ENCODE results near the gene QARS1. TPM values are rescaled to one million over a fixed set of nuclear protein-coding genes. Genes with fewer than 3 reads are reported as not detected.

Gene QARS1
- total and polyA plus RNA-seq, 2 of the 8 experiments (the other 6 are each of a cell fraction or from before 2014, with no cell fraction given): 353 to 581 TPM

DNA sequence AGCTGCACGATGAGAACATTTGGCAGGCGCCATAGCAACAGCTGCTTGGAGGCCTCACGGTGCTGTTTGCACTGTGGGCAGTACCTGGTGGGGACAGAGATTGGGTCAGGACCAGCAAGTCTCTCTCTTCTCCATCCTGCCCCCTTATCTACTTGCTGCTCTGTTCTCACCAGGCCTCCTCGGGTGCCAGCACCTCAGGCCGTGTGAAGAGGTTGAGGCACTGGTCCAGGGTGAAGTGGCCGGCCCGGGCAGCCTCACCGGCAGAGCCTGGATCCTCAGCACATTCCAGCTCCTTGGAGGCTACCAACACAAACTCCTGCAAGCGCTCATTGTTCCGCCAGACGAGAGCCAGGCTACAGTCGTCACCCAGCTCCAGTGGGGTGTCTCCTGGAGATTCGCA is 6.2 kb upstream of the QARS1 start:
- ChIA-PET CTCF (ENCODE audit: partially characterized antibody) (interaction anchor here (1.0 to 3.2 kb wide), 4 partner anchors 9 to 47 kb away, joined by 3 to 16 read pairs (median 6); partner anchors contain the start of genes LAMB2, QRICH1 and USP19), POLR2A (ENCODE audit: partially characterized antibody) (interaction anchor here (15.7 to 27.9 kb wide), 3 partner anchors 2 to 93 kb away, joined by 141 to 508 read pairs (median 508); partner anchors contain the start of genes DALRD3, NDUFAF3, QARS1 and QRICH1)
- Histone ChIP-seq H3K27ac (ENCODE audit: low read depth, low read length) (no peak overlapping the region), H3K23me2 (ENCODE audit: low read depth, low read length) (no peaks in the 10 kb centered on the region), H3K4me1 (replicated peaks in 1 of 4; ENCODE audit: control insufficient read depth in 3 of 4, insufficient read depth in 4 of 4, low read length in 3 of 4) (peaks cover 0 to 2% (median 0%) of the 10 kb centered on the region in 4 experiments; a peak in 1 of 7 replicates), H3K18ac (ENCODE audit: extremely low read depth, low read length) (no peak overlapping the region), H3K79me1 (ENCODE audit: low read depth, low read length) (no peaks in the 10 kb centered on the region), H3K14ac (ENCODE audit: insufficient read length) (no peak overlapping the region), H3K9ac (replicated peaks in 1 of 4; ENCODE audit: extremely low read depth in 1 of 4, low read depth in 3 of 4, low read length in 3 of 4) (no peak overlapping the region), H2BK15ac (ENCODE audit: low read length) (no peak overlapping the region), H2BK20ac (ENCODE audit: low read length) (no peak overlapping the region), H2BK5ac (ENCODE audit: low read depth, low read length) (no peak overlapping the region), H3K23ac (ENCODE audit: insufficient read length) (no peak overlapping the region), H2AK5ac (ENCODE audit: low read depth, low read length) (no peak overlapping the region), H2BK120ac (replicated peaks; ENCODE audit: low read depth, low read length) (no peak overlapping the region), H4K8ac (ENCODE audit: extremely low read depth, insufficient read depth, low read length) (no peak overlapping the region), H4K20me1 (replicated peaks in 1 of 2; ENCODE audit: control insufficient read depth in 1 of 2, insufficient read depth in 2 of 2, low read length in 2 of 2) (peaks cover 0 to 15% of the 10 kb centered on the region in 2 experiments), H2BK12ac (ENCODE audit: low read depth, low read length) (no peak overlapping the region), H4K5ac (ENCODE audit: insufficient read length, low read depth, low read length) (no peak overlapping the region), H3K79me2 (ENCODE audit: control insufficient read depth in 1 of 2, insufficient read depth in 2 of 2, low read length in 2 of 2) (no peaks in the 10 kb centered on the region), H2AFZ (ENCODE audit: low read length) (no peak overlapping the region), H3K36me3 (ENCODE audit: control insufficient read depth in 2 of 4, insufficient read depth in 4 of 4, low read length in 3 of 4) (peaks cover 23 to 66% (median 58%) of the 10 kb centered on the region in 4 experiments), H3K4me3 (ENCODE audit: extremely low read depth in 1 of 4, insufficient read depth in 2 of 4, low read depth in 3 of 4, low read length in 4 of 4) (no peak overlapping the region), H3K9me3 (ENCODE audit: insufficient read depth in 2 of 2, low read depth in 1 of 2, low read length in 1 of 2) (no peaks in the 10 kb centered on the region), H3K4me2 (ENCODE audit: insufficient read depth in 1 of 2, low read depth in 2 of 2, low read length in 2 of 2) (no peak overlapping the region), H3K27me3 (replicated peaks in 1 of 4; ENCODE audit: control insufficient read depth in 3 of 4, extremely low read depth in 1 of 4, insufficient read depth in 3 of 4, low read length in 3 of 4) (no peaks in the 10 kb centered on the region; a peak in 1 of 7 replicates), H4K91ac (replicated peaks; ENCODE audit: insufficient read length, low read length) (no peak overlapping the region), H3K56ac (replicated peaks; ENCODE audit: insufficient read length, low read depth, low read length) (no peak overlapping the region), H3K4ac (replicated peaks; ENCODE audit: insufficient read length, low read depth, low read length) (no peak overlapping the region)
- WGBS, 2 experiments (ENCODE audit: extremely low coverage in 1 of 2, insufficient coverage in 1 of 2, insufficient read length in 1 of 2, insufficient replicate concordance in 2 of 2, low coverage in 1 of 2, low lambda C conversion rate in 2 of 2, missing lambda C conversion rate in 1 of 2): 92% methylated on average over 13 of the region's 13 CpGs; no CpG with 5 or more reads in 1 of the 2 experiments
- DNase-seq (ENCODE audit: low read depth in 1 of 2, low spot score in 2 of 2): no peak
- FAIRE-seq: no peak
- TF ChIP-seq GTF2F1 (IDR thresholded peaks at IDR 0.05; ENCODE audit: borderline replicate concordance, low read depth, low read length): no peak
- no peak for TF ChIP-seq BACH1 (IDR thresholded peaks at IDR 0.05; ENCODE audit: low read length)
- no peak for TF ChIP-seq RNF2 (IDR thresholded peaks at IDR 0.05; ENCODE audit: borderline replicate concordance, low read depth, low read length, missing control alignments, poor library complexity, severe bottlenecking)
- TF ChIP-seq SIN3A (conservative IDR thresholded peaks at IDR 0.05 in 1 of 2, IDR thresholded peaks at IDR 0.05 in 1 of 2; ENCODE audit: low read depth in 1 of 2, low read length in 2 of 2): no peak
- TF ChIP-seq JUN (IDR thresholded peaks at IDR 0.05; ENCODE audit: low read depth, low read length): no peak
- TF ChIP-seq HDAC6 (IDR thresholded peaks at IDR 0.05; ENCODE audit: low read depth, low read length): no peak

Measured in H1 (cell line).